Measurements from ENCODE around the gene CWC22.

Gene CWC22

GRCh38 chr2:180003073-180003472 lies 4.0 kb downstream of the CWC22 start:
- TF ChIP-seq SUZ12 (IDR thresholded peaks at IDR 0.05; ENCODE audit: extremely low read depth, insufficient read depth, insufficient read length) = no peak
- no peak for TF ChIP-seq YY1 (IDR thresholded peaks at IDR 0.05; ENCODE audit: insufficient read depth, insufficient read length)
- TF ChIP-seq ZNF274 (IDR thresholded peaks at IDR 0.05; ENCODE audit: low read depth, low read length) = no peak
- no peaks in the 10 kb centered on the region for H3K27me3 ChIP-seq (ENCODE audit: insufficient read depth, insufficient read length)
- no peaks in the 10 kb centered on the region for H3K4me1 ChIP-seq (ENCODE audit: insufficient read depth, insufficient read length)
- no peak overlapping the region for H3K4me3 ChIP-seq (ENCODE audit: insufficient read length, low read depth)
- no peak for DNase-seq (ENCODE audit: low read depth, low spot score)
- no peak overlapping the region for H3K9ac ChIP-seq (ENCODE audit: insufficient read length, low read depth)
- H3K9me3 ChIP-seq (ENCODE audit: insufficient read depth, low read length) = no peaks in the 10 kb centered on the region
- peaks cover 23% of the 10 kb centered on the region for H3K36me3 ChIP-seq (ENCODE audit: insufficient read depth, insufficient read length, low read length)

GRCh38 chr2:180002198-180002770 lies 4.8 kb downstream of the CWC22 start:
- no peaks in the 10 kb centered on the region for H3K9me3 ChIP-seq (ENCODE audit: insufficient read depth, low read length)
- peaks cover 23% of the 10 kb centered on the region for H3K36me3 ChIP-seq (ENCODE audit: insufficient read depth, insufficient read length, low read length)
- no peak overlapping the region for H3K9ac ChIP-seq (ENCODE audit: insufficient read length, low read depth)
- H3K4me3 ChIP-seq (ENCODE audit: insufficient read length, low read depth) = no peak overlapping the region
- DNase-seq (ENCODE audit: low read depth, low spot score) = no peak
- no peaks in the 10 kb centered on the region for H3K4me1 ChIP-seq (ENCODE audit: insufficient read depth, insufficient read length)
- TF ChIP-seq YY1 (IDR thresholded peaks at IDR 0.05; ENCODE audit: insufficient read depth, insufficient read length) = no peak
- no peak for TF ChIP-seq SUZ12 (IDR thresholded peaks at IDR 0.05; ENCODE audit: extremely low read depth, insufficient read depth, insufficient read length)
- no peak for TF ChIP-seq ZNF274 (IDR thresholded peaks at IDR 0.05; ENCODE audit: low read depth, low read length)
- H3K27me3 ChIP-seq (ENCODE audit: insufficient read depth, insufficient read length) = no peaks in the 10 kb centered on the region

DNA sequence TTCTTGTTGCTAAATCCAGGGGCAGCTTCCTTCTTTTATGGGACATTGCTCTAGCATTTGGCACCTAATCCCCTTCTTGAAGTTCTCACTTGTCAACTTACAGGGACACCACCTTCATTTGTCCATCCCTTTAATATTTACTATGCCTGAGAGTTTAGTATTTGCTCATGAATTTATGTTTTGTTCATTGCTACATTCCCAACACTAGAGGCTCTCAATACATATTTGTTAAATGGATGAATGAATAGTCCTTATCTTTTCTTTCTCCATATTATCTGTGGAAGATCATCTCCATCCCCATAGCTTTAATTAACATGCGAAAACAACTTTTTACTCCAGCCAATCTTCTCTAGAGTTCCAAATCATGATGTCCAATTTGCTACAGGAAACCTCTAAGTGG lies 5.4 kb downstream of the CWC22 start:
- Histone ChIP-seq H3K4me3 (ENCODE audit: insufficient read length, low read depth) (no peak overlapping the region), H3K36me3 (ENCODE audit: insufficient read depth, insufficient read length, low read length) (peaks cover 23% of the 10 kb centered on the region), H3K9me3 (ENCODE audit: insufficient read depth, low read length) (no peaks in the 10 kb centered on the region), H3K4me1 (ENCODE audit: insufficient read depth, insufficient read length) (no peaks in the 10 kb centered on the region), H3K9ac (ENCODE audit: insufficient read length, low read depth) (no peak overlapping the region), H3K27me3 (ENCODE audit: insufficient read depth, insufficient read length) (no peaks in the 10 kb centered on the region)
- DNase-seq (ENCODE audit: low read depth, low spot score) = no peak
- TF ChIP-seq ZNF274 (IDR thresholded peaks at IDR 0.05; ENCODE audit: low read depth, low read length) = no peak
- TF ChIP-seq YY1 (IDR thresholded peaks at IDR 0.05; ENCODE audit: insufficient read depth, insufficient read length) = no peak
- no peak for TF ChIP-seq SUZ12 (IDR thresholded peaks at IDR 0.05; ENCODE audit: extremely low read depth, insufficient read depth, insufficient read length)

GRCh38 chr2:180000434-180000833 lies 6.7 kb downstream of the CWC22 start:
- no peaks in the 10 kb centered on the region for H3K9me3 ChIP-seq (ENCODE audit: insufficient read depth, low read length)
- H3K36me3 ChIP-seq (ENCODE audit: insufficient read depth, insufficient read length, low read length) = peaks cover 23% of the 10 kb centered on the region
- no peak overlapping the region for H3K9ac ChIP-seq (ENCODE audit: insufficient read length, low read depth)
- no peaks in the 10 kb centered on the region for H3K27me3 ChIP-seq (ENCODE audit: insufficient read depth, insufficient read length)
- no peak for DNase-seq (ENCODE audit: low read depth, low spot score)
- H3K4me1 ChIP-seq (ENCODE audit: insufficient read depth, insufficient read length) = no peaks in the 10 kb centered on the region
- no peak overlapping the region for H3K4me3 ChIP-seq (ENCODE audit: insufficient read length, low read depth)
- TF ChIP-seq YY1 (IDR thresholded peaks at IDR 0.05; ENCODE audit: insufficient read depth, insufficient read length) (no peak), ZNF274 (IDR thresholded peaks at IDR 0.05; ENCODE audit: low read depth, low read length) (no peak), SUZ12 (IDR thresholded peaks at IDR 0.05; ENCODE audit: extremely low read depth, insufficient read depth, insufficient read length) (no peak)

- H3K9me3 ChIP-seq (ENCODE audit: insufficient read depth, low read length) = no peaks in the 10 kb centered on the region
- H3K4me1 ChIP-seq (ENCODE audit: insufficient read depth, insufficient read length) = no peaks in the 10 kb centered on the region
- H3K36me3 ChIP-seq (ENCODE audit: insufficient read depth, insufficient read length, low read length) = peaks cover 23% of the 10 kb centered on the region
- TF ChIP-seq ZNF274 (IDR thresholded peaks at IDR 0.05; ENCODE audit: low read depth, low read length) (no peak), SUZ12 (IDR thresholded peaks at IDR 0.05; ENCODE audit: extremely low read depth, insufficient read depth, insufficient read length) (no peak), YY1 (IDR thresholded peaks at IDR 0.05; ENCODE audit: insufficient read depth, insufficient read length) (no peak)
- H3K27me3 ChIP-seq (ENCODE audit: insufficient read depth, insufficient read length) = no peaks in the 10 kb centered on the region
- no peak overlapping the region for H3K4me3 ChIP-seq (ENCODE audit: insufficient read length, low read depth)
- DNase-seq (ENCODE audit: low read depth, low spot score) = no peak
- no peak overlapping the region for H3K9ac ChIP-seq (ENCODE audit: insufficient read length, low read depth)
These were observed 8.1 kb downstream of the CWC22 start for GRCh38 chr2:179999000-179999399.

DNA sequence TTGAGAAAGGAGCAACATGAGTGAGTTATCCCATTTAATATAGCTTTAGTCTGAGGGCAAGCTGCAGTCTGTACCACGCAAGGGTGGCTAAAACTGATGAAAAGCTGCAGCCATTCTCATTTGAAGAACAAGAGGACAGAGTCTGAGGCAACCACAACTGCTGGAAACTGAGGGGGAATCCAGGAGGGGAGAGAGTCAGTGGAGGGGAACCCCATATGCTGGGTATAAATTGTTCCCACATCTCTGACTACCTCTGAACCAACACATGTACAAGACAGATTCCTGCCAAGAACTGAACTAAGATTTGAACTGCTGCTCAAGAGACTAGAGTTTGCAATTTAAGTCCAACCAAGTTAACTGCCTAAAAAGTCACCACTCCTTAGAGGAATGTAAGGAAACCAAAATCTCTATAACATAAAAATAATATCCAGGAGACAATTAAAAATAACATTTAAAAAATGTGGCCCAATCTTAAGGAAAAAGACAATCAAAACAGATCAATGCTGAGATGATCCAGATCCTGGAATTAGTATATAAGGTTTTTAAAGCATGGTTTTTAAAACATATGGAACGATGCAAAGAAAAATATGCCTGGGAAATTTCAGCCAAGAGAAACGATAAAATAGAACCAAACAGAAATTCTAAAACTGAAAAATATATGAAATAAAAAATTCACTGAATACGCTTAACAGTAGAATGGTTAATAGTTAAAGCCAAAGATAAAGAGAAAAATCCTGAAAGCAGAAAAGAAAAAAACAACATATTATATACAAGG lies 11.2 kb downstream of the CWC22 start:
- TF ChIP-seq ZNF274 (IDR thresholded peaks at IDR 0.05; ENCODE audit: low read depth, low read length) (no peak), YY1 (IDR thresholded peaks at IDR 0.05; ENCODE audit: insufficient read depth, insufficient read length) (no peak), SUZ12 (IDR thresholded peaks at IDR 0.05; ENCODE audit: extremely low read depth, insufficient read depth, insufficient read length) (no peak)
- Histone ChIP-seq H3K4me1 (ENCODE audit: insufficient read depth, insufficient read length) (no peaks in the 10 kb centered on the region), H3K9me3 (ENCODE audit: insufficient read depth, low read length) (no peaks in the 10 kb centered on the region), H3K4me3 (ENCODE audit: insufficient read length, low read depth) (no peak overlapping the region), H3K9ac (ENCODE audit: insufficient read length, low read depth) (no peak overlapping the region), H3K36me3 (ENCODE audit: insufficient read depth, insufficient read length, low read length) (peaks cover 36% of the 10 kb centered on the region), H3K27me3 (ENCODE audit: insufficient read depth, insufficient read length) (no peaks in the 10 kb centered on the region)
- no peak for DNase-seq (ENCODE audit: low read depth, low spot score)

DNA sequence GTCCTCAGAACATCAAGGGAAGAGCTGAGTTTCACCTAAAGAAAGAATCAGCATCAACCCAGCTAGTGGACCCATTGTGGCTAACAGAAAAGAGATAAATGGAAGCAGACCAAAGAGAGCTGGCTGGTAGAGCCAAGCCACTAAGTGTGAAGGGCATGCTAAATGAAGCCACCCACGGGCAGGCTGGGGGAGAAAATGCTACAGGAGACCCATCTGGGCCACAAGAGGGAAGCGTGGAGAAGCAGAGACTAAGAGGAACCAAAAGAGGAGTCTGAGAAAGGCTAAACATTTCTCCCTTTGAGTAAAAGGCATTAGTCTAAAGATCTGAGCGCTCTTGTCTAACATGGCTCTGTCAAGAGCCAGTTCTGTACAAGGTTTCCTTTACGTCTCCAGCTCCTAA lies 15.8 kb downstream of the CWC22 start:
- Histone ChIP-seq H3K9ac (ENCODE audit: insufficient read length, low read depth) (no peak overlapping the region), H3K4me1 (ENCODE audit: insufficient read depth, insufficient read length) (no peaks in the 10 kb centered on the region), H3K9me3 (ENCODE audit: insufficient read depth, low read length) (no peaks in the 10 kb centered on the region), H3K27me3 (ENCODE audit: insufficient read depth, insufficient read length) (no peaks in the 10 kb centered on the region), H3K36me3 (ENCODE audit: insufficient read depth, insufficient read length, low read length) (peaks cover 60% of the 10 kb centered on the region), H3K4me3 (ENCODE audit: insufficient read length, low read depth) (no peak overlapping the region)
- no peak for DNase-seq (ENCODE audit: low read depth, low spot score)
- TF ChIP-seq SUZ12 (IDR thresholded peaks at IDR 0.05; ENCODE audit: extremely low read depth, insufficient read depth, insufficient read length) (no peak), YY1 (IDR thresholded peaks at IDR 0.05; ENCODE audit: insufficient read depth, insufficient read length) (no peak), ZNF274 (IDR thresholded peaks at IDR 0.05; ENCODE audit: low read depth, low read length) (no peak)
